ENCODE results near the gene MLN. TPM values are rescaled to one million over a fixed set of nuclear protein-coding genes. Genes with fewer than 3 reads are reported as not detected.

The MLN gene
- total and polyA plus RNA-seq, 2 experiments from 2014 or later, result not detected

DNA sequence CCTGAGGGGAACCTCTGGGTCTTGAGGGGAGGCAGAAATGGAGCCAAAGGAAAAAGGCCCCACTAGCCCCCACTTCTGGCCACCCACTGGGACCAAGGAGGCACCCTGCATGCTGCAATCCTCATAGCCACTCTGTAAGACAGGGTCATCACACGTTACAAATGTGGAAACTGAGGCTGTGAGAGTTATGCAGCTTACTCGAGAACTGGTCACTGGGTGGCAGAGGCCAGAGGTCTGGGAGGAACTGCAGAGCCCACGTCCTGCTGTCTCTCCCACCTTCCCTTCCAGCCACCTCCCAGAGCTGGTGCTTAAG is 33.0 kb downstream of the MLN start:
- H3K36me3 ChIP-seq (ENCODE audit: insufficient read depth), result peaks cover 8% of the 10 kb centered on the region; the same call in 1 of the 2 replicates
- Mint-ChIP-seq H3K4me3 (no peak overlapping the region; the same call in 2 of the 3 replicates), H3K9me3 (no peaks in the 10 kb centered on the region), H3K36me3 (ENCODE audit: low read depth) (peaks cover 29% of the 10 kb centered on the region), H3K27me3 (ENCODE audit: insufficient read depth, low read depth, poor library complexity) (peaks cover 20% of the 10 kb centered on the region), H3K4me1 (peaks cover 40% of the 10 kb centered on the region), H3K27ac (no peak overlapping the region)
- peaks cover 32% of the 10 kb centered on the region for H3K4me1 ChIP-seq (ENCODE audit: insufficient read depth)
- DNase-seq (ENCODE audit: low spot score), result no peak
- TF ChIP-seq POLR2AphosphoS5 (IDR thresholded peaks at IDR 0.05; ENCODE audit: low read depth) (peak; percentile 31), STAT1 (IDR thresholded peaks at IDR 0.05; ENCODE audit: unreplicated experiment) (no peak)
- no peaks in the 10 kb centered on the region for H3K79me2 ChIP-seq (replicated peaks; ENCODE audit: insufficient read depth)
- peak overlapping the region; percentile 42; the same call in 1 of the 2 replicates for H3K4me3 ChIP-seq
- H2AFZ ChIP-seq, result no peak overlapping the region
- H4K20me1 ChIP-seq (replicated peaks; ENCODE audit: insufficient read depth), result peaks cover 3% of the 10 kb centered on the region; the same call in 1 of the 2 replicates
- ATAC-seq, result no peak
- peak overlapping the region; percentile 74 for H3K4me2 ChIP-seq
- H3F3A ChIP-seq (replicated peaks; ENCODE audit: low read depth), result peaks cover 18% of the 10 kb centered on the region
- no peaks in the 10 kb centered on the region for H3K9me2 ChIP-seq (ENCODE audit: insufficient read depth)
- no peaks in the 10 kb centered on the region for H3K27me3 ChIP-seq (ENCODE audit: insufficient read depth)
- H3K27ac ChIP-seq (ENCODE audit: low read depth), result peak overlapping the region; percentile 81

DNA sequence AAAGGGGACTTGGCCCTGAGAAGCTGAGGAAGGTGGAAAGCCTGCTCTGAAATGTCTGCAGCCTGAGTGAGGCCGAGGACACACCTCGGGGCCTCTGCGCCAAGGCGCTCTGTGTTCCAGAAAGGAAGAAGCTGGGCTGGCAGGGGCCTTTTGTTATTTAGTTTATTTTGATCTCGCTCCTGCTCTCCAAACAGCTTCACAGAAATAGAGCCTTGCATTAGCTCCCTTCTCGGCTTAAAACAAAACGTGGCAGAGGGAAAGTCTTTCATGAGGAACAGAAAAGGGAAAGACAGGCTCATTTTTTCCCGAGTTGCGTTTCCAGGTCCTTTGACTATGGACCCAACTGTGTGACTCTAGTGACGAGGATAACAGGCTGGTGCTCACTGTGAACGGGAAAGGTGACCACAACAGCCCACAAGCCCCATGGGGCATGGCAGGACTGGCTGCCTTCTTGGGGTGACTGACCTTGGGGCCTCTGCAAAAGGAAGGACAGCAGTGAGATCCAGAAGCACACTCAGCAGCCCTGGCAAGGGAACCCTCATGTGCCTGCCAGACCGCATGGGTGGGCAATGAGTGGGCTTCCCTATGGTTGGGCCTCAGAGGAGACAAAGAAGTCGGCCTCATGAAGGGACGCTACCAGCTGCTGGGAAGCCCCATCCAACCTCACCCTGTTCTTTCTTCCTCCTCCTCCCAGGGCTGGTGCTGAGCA is 33.5 kb downstream of the MLN start:
- peaks cover 40% of the 10 kb centered on the region for H3K4me1 Mint-ChIP-seq
- peaks cover 24% of the 10 kb centered on the region for H3K36me3 Mint-ChIP-seq (ENCODE audit: low read depth)
- Histone ChIP-seq H3F3A (replicated peaks; ENCODE audit: low read depth) (peaks cover 18% of the 10 kb centered on the region), H3K79me2 (replicated peaks; ENCODE audit: insufficient read depth) (no peaks in the 10 kb centered on the region), H3K36me3 (ENCODE audit: insufficient read depth) (peaks cover 5% of the 10 kb centered on the region; the same call in 1 of the 2 replicates), H3K27ac (ENCODE audit: low read depth) (peak overlapping the region; percentile 81), H3K4me3 (no peak overlapping the region), H3K4me1 (ENCODE audit: insufficient read depth) (peaks cover 32% of the 10 kb centered on the region), H3K27me3 (ENCODE audit: insufficient read depth) (no peaks in the 10 kb centered on the region), H3K9me2 (ENCODE audit: insufficient read depth) (no peaks in the 10 kb centered on the region), H4K20me1 (replicated peaks; ENCODE audit: insufficient read depth) (0 out of 2 replicates have a peak, but pooled peaks cover 3% of the 10 kb centered on the region), H2AFZ (no peak overlapping the region), H3K4me2 (peak overlapping the region; percentile 74)
- H3K4me3 Mint-ChIP-seq, result 0 out of 3 replicates have a peak overlapping the region, but pooled peaks have one; percentile 2
- H3K9me3 Mint-ChIP-seq, result no peaks in the 10 kb centered on the region
- peak overlapping the region; percentile 37 for H3K27ac Mint-ChIP-seq
- DNase-seq (ENCODE audit: low spot score), result peak; percentile 58
- ATAC-seq, result peak; percentile 19
- peaks cover 22% of the 10 kb centered on the region for H3K27me3 Mint-ChIP-seq (ENCODE audit: insufficient read depth, low read depth, poor library complexity)
- no peak for TF ChIP-seq ZNF114 (CRISPR knock-in tag; IDR thresholded peaks at IDR 0.05)
- TF ChIP-seq, protein P1, sequence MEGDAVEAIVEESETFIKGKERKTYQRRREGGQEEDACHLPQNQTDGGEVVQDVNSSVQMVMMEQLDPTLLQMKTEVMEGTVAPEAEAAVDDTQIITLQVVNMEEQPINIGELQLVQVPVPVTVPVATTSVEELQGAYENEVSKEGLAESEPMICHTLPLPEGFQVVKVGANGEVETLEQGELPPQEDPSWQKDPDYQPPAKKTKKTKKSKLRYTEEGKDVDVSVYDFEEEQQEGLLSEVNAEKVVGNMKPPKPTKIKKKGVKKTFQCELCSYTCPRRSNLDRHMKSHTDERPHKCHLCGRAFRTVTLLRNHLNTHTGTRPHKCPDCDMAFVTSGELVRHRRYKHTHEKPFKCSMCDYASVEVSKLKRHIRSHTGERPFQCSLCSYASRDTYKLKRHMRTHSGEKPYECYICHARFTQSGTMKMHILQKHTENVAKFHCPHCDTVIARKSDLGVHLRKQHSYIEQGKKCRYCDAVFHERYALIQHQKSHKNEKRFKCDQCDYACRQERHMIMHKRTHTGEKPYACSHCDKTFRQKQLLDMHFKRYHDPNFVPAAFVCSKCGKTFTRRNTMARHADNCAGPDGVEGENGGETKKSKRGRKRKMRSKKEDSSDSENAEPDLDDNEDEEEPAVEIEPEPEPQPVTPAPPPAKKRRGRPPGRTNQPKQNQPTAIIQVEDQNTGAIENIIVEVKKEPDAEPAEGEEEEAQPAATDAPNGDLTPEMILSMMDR (conservative IDR thresholded peaks at IDR 0.05; ENCODE audit: low read depth in 2 of 2), result no peak
- TF ChIP-seq EZH2phosphoT487 (IDR thresholded peaks at IDR 0.05; ENCODE audit: unreplicated experiment), result no peak
- TF ChIP-seq, protein P2, sequence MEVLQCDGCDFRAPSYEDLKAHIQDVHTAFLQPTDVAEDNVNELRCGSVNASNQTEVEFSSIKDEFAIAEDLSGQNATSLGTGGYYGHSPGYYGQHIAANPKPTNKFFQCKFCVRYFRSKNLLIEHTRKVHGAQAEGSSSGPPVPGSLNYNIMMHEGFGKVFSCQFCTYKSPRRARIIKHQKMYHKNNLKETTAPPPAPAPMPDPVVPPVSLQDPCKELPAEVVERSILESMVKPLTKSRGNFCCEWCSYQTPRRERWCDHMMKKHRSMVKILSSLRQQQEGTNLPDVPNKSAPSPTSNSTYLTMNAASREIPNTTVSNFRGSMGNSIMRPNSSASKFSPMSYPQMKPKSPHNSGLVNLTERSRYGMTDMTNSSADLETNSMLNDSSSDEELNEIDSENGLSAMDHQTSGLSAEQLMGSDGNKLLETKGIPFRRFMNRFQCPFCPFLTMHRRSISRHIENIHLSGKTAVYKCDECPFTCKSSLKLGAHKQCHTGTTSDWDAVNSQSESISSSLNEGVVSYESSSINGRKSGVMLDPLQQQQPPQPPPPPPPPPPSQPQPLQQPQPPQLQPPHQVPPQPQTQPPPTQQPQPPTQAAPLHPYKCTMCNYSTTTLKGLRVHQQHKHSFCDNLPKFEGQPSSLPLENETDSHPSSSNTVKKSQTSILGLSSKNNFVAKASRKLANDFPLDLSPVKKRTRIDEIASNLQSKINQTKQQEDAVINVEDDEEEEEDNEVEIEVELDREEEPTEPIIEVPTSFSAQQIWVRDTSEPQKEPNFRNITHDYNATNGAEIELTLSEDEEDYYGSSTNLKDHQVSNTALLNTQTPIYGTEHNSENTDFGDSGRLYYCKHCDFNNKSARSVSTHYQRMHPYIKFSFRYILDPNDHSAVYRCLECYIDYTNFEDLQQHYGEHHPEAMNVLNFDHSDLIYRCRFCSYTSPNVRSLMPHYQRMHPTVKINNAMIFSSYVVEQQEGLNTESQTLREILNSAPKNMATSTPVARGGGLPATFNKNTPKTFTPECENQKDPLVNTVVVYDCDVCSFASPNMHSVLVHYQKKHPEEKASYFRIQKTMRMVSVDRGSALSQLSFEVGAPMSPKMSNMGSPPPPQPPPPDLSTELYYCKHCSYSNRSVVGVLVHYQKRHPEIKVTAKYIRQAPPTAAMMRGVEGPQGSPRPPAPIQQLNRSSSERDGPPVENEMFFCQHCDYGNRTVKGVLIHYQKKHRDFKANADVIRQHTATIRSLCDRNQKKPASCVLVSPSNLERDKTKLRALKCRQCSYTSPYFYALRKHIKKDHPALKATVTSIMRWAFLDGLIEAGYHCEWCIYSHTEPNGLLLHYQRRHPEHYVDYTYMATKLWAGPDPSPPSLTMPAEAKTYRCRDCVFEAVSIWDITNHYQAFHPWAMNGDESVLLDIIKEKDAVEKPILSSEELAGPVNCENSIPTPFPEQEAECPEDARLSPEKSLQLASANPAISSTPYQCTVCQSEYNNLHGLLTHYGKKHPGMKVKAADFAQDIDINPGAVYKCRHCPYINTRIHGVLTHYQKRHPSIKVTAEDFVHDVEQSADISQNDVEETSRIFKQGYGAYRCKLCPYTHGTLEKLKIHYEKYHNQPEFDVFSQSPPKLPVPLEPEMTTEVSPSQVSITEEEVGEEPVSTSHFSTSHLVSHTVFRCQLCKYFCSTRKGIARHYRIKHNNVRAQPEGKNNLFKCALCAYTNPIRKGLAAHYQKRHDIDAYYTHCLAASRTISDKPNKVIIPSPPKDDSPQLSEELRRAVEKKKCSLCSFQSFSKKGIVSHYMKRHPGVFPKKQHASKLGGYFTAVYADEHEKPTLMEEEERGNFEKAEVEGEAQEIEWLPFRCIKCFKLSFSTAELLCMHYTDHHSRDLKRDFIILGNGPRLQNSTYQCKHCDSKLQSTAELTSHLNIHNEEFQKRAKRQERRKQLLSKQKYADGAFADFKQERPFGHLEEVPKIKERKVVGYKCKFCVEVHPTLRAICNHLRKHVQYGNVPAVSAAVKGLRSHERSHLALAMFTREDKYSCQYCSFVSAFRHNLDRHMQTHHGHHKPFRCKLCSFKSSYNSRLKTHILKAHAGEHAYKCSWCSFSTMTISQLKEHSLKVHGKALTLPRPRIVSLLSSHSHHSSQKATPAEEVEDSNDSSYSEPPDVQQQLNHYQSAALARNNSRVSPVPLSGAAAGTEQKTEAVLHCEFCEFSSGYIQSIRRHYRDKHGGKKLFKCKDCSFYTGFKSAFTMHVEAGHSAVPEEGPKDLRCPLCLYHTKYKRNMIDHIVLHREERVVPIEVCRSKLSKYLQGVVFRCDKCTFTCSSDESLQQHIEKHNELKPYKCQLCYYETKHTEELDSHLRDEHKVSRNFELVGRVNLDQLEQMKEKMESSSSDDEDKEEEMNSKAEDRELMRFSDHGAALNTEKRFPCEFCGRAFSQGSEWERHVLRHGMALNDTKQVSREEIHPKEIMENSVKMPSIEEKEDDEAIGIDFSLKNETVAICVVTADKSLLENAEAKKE (CRISPR knock-in tag; IDR thresholded peaks at IDR 0.05), result no peak
- TF ChIP-seq CREB1 (CRISPR knock-in tag; IDR thresholded peaks at IDR 0.05; ENCODE audit: low read depth), result no peak
- TF ChIP-seq POLR2AphosphoS5 (IDR thresholded peaks at IDR 0.05; ENCODE audit: low read depth), result no peak; the same call in 1 of the 2 replicates
- TF ChIP-seq NANOG (IDR thresholded peaks at IDR 0.05; ENCODE audit: borderline replicate concordance), result no peak
- TF ChIP-seq ZNF331 (CRISPR knock-in tag; IDR thresholded peaks at IDR 0.05; ENCODE audit: low read depth), result no peak
